HG03135 (cell line): Measurements from ENCODE around the gene STAT4.

Experiments
- ATAC-seq: cut with Tn5 transposase; IDR thresholded peaks from one replicate; pipeline ENCODE4 v1.9.1; 2021; ENCODE audit warnings: mild to moderate bottlenecking, moderate library complexity; ENCODE audit not compliant: unreplicated experiment

STAT4 gene

GRCh38 chr2:191150600-191151330 is at the start of gene STAT4:
Gene STAT4 (minus strand): TSS chr2:191150994. CDS start chr2:191148203, 2,791 bp downstream.
- ATAC-seq: peak; percentile 81

- no peak for ATAC-seq
These were observed 49.2 kb upstream of the STAT4 start for GRCh38 chr2:191199929-191200512.

GRCh38 chr2:191198271-191198670 is 47.5 kb upstream of the STAT4 start:
- ATAC-seq: no peak

GRCh38 chr2:191197096-191197495 is 46.3 kb upstream of the STAT4 start:
- ATAC-seq: no peak

- no peak for ATAC-seq
These were observed 44.2 kb upstream of the STAT4 start for GRCh38 chr2:191195021-191195420.

- no peak for ATAC-seq
These were observed 40.2 kb upstream of the STAT4 start for GRCh38 chr2:191190861-191191552.

- no peak for ATAC-seq
These were observed 39.6 kb upstream of the STAT4 start for GRCh38 chr2:191190435-191190834.

GRCh38 chr2:191189112-191189635 is 38.4 kb upstream of the STAT4 start:
- no peak for ATAC-seq

GRCh38 chr2:191188550-191189093 is 37.8 kb upstream of the STAT4 start:
- ATAC-seq: no peak

GRCh38 chr2:191187105-191187829 is 36.5 kb upstream of the STAT4 start:
- no peak for ATAC-seq

- ATAC-seq: no peak
These were observed 33.7 kb upstream of the STAT4 start for GRCh38 chr2:191184457-191184856.

GRCh38 chr2:191183516-191183915 is 32.7 kb upstream of the STAT4 start:
- ATAC-seq: no peak

- ATAC-seq: no peak
These were observed 32.3 kb upstream of the STAT4 start for GRCh38 chr2:191183081-191183480.

- ATAC-seq: no peak
These were observed 29.9 kb upstream of the STAT4 start for GRCh38 chr2:191180713-191181112.

- ATAC-seq: no peak
These were observed 29.5 kb upstream of the STAT4 start for GRCh38 chr2:191180276-191180675.

- no peak for ATAC-seq
These were observed 28.2 kb upstream of the STAT4 start for GRCh38 chr2:191178806-191179514.

- ATAC-seq: no peak
These were observed 27.2 kb upstream of the STAT4 start for GRCh38 chr2:191177751-191178736.

- no peak for ATAC-seq
These were observed 26.1 kb upstream of the STAT4 start for GRCh38 chr2:191176801-191177438.

GRCh38 chr2:191176305-191176704 is 25.5 kb upstream of the STAT4 start:
- ATAC-seq: no peak
